K562 (cell line): ENCODE measurements around the gene WDR47. TPM values are rescaled to one million over a fixed set of nuclear protein-coding genes. Genes with fewer than 3 reads are reported as not detected.

Source experiments
- ATAC-seq: fragments of 200-7000 bp; cut with Tn5 transposase; 3 replicates; pipeline ENCODE4 v1.9.1; 2020; ENCODE audit warnings: moderate library complexity
- BruUV-seq: library from RNA; stranded (reverse); fragments of 400-500 nt; replicated peaks from 2 replicates; lab custom pipeline; 2021; lab: Mats Ljungman, UMichigan
- CTCF ChIA-PET: fragments of 300-600 bp; formaldehyde crosslinking; extraction: SDS; loops from one replicate; lab custom pipeline; 2021; ENCODE audit warnings: low intra/inter-chr PET ratio; lab: Yijun Ruan, JAX
- POLR2A ChIA-PET: fragments of 300-600, 350-650 bp; sonication (Branson Sonifier 250); formaldehyde crosslinking; extraction: SDS; loops from one replicate; lab custom pipeline; 2021; ENCODE audit warnings: antibody characterized with exemption, inconsistent platforms; lab: Yijun Ruan, JAX
- DNase-seq, 4 experiments: peaks; one replicate each; pipeline versions ENCODE4 v3.0.0 to v3.0.0-alpha.2; 2011 to 2018; ENCODE audit warnings: low spot score in 3 of 4, mixed read lengths in 3 of 4; ENCODE audit errors: extremely low read depth in 1 of 4
- FAIRE-seq: peaks from 2 replicates; lab custom pipeline; 2011; peaks lifted over from hg19 to GRCh38; lab: Jason Lieb, UNC
- H2AFZ ChIP-seq: 2 replicates; pipeline ENCODE4 v1.6.0; 2011; ENCODE audit warnings: low read depth, low read length, control low read depth, inconsistent platforms
- H3K27ac ChIP-seq: fragments of 200-600 bp; 3 replicates; pipeline ENCODE4 v1.8.0; 2011; ENCODE audit warnings: low read depth, mild to moderate bottlenecking, control low read depth, inconsistent platforms, low read length, moderate library complexity, mixed read lengths; ENCODE audit errors: extremely low read depth
- H3K27me3 ChIP-seq, 2 experiments: fragments of 300-600 bp in 1 of 2; 2 replicates in 1 of 2; 3 replicates in 1 of 2; pipeline versions ENCODE4 v1.6.0 to v1.8.0; 2011; ENCODE audit warnings: inconsistent platforms in 2 of 2, low read length in 2 of 2, mild to moderate bottlenecking in 1 of 2, mixed read lengths in 1 of 2, moderate library complexity in 1 of 2; ENCODE audit not compliant: control insufficient read depth in 2 of 2, insufficient read depth in 2 of 2
- H3K36me3 ChIP-seq: fragments of 300-600 bp; 3 replicates; pipeline ENCODE4 v1.8.0; 2011; ENCODE audit warnings: mild to moderate bottlenecking, low read length, inconsistent platforms; ENCODE audit not compliant: control insufficient read depth, insufficient read depth
- H3K4me1 ChIP-seq, 2 experiments: fragments of 200-600 bp in 1 of 2; replicated peaks in 1 of 2; 2 replicates in 1 of 2; 3 replicates in 1 of 2; pipeline versions ENCODE4 v1.5.1 to v1.8.0; 2011; ENCODE audit warnings: inconsistent platforms in 2 of 2, low read length in 2 of 2, mild to moderate bottlenecking in 1 of 2, mixed read lengths in 1 of 2, moderate library complexity in 1 of 2; ENCODE audit not compliant: control insufficient read depth in 2 of 2, insufficient read depth in 2 of 2
- H3K4me2 ChIP-seq: 2 replicates; pipeline ENCODE4 v1.6.1; 2011; ENCODE audit warnings: low read length, control low read depth, inconsistent platforms, mixed read lengths; ENCODE audit not compliant: insufficient read depth
- H3K4me3 ChIP-seq: fragments of 200-600 bp; sonication (generic), shearing (Covaris generic); 2 replicates; pipeline ENCODE4 v1.5.1; 2016; ENCODE audit warnings: control low read depth, inconsistent platforms
- H3K79me2 ChIP-seq: fragments of 200-600 bp; 3 replicates; pipeline ENCODE4 v1.8.0; 2011; ENCODE audit warnings: low read length, inconsistent platforms; ENCODE audit not compliant: control insufficient read depth, insufficient read depth
- H3K9ac ChIP-seq, 2 experiments: 2 replicates each; pipeline versions ENCODE4 v1.6.0 to v1.6.1; 2011; ENCODE audit warnings: low read depth in 2 of 2, low read length in 2 of 2, control low read depth in 1 of 2, inconsistent platforms in 1 of 2, mild to moderate bottlenecking in 1 of 2, mixed read lengths in 1 of 2; ENCODE audit not compliant: insufficient read depth in 1 of 2
- H3K9me1 ChIP-seq: one replicate; pipeline ENCODE4 v1.6.0; 2011; ENCODE audit warnings: inconsistent platforms, mild to moderate bottlenecking, low read length, moderate library complexity; ENCODE audit not compliant: control insufficient read depth, insufficient read depth
- H3K9me3 ChIP-seq: replicated peaks from 2 replicates; pipeline ENCODE4 v1.5.1; 2011; ENCODE audit warnings: low read depth, low read length, inconsistent platforms; ENCODE audit not compliant: control insufficient read depth, insufficient read depth
- H4K20me1 ChIP-seq: replicated peaks from 2 replicates; pipeline ENCODE4 v1.6.1; 2011; ENCODE audit warnings: low read length, inconsistent platforms, mixed read lengths; ENCODE audit not compliant: control insufficient read depth, insufficient read depth
- CEBPG ChIP-seq, 3 experiments: fragments of 200-800 bp in 1 of 3; sonication (Bioruptor generic) in 1 of 3; sonication (generic) in 1 of 3; formaldehyde crosslinking in 1 of 3; IDR thresholded peaks in 2 of 3; conservative IDR thresholded peaks in 1 of 3; 2 replicates each; pipeline versions ENCODE4 v1.6.1 to v1.8.0; 2016 to 2022; ENCODE audit warnings: missing compliant biosample characterization in 2 of 3, missing genetic modification characterization in 2 of 3, mild to moderate bottlenecking in 1 of 3, missing genetic modification reagents in 1 of 3
- EZH2 ChIP-seq: IDR thresholded peaks from 2 replicates; pipeline ENCODE4 v1.6.1; 2012; ENCODE audit warnings: low read depth, mild to moderate bottlenecking, inconsistent platforms, low read length, borderline replicate concordance
- GABPA ChIP-seq: fragments of 200-800 bp; sonication (Bioruptor generic); conservative IDR thresholded peaks from 2 replicates; pipeline ENCODE4 v1.6.1; 2016; ENCODE audit warnings: low read depth, missing genetic modification characterization, missing compliant biosample characterization
- GABPB2 ChIP-seq: fragments of 250-450 bp; sonication (Bioruptor Pico); conservative IDR thresholded peaks from 2 replicates; pipeline ENCODE4 v1.5.1; 2021; ENCODE audit warnings: mild to moderate bottlenecking
- IFI16 ChIP-seq: fragments of 250-450 bp; sonication (Bioruptor Pico); IDR thresholded peaks from 2 replicates; pipeline ENCODE4 v2.1.2; 2022; ENCODE audit warnings: mild to moderate bottlenecking, inconsistent platforms
- L3MBTL2 ChIP-seq: fragments of 450-650 bp; IDR thresholded peaks from 2 replicates; pipeline ENCODE4 v1.6.1; 2016; ENCODE audit warnings: mild to moderate bottlenecking, moderate library complexity
- MBD2 ChIP-seq: sonication (generic); IDR thresholded peaks from 2 replicates; pipeline ENCODE4 v1.6.1; 2016; ENCODE audit warnings: low read depth, borderline replicate concordance
- SIX5 ChIP-seq, 2 experiments: IDR thresholded peaks; 2 replicates each; pipeline ENCODE4 v1.6.1; 2011; ENCODE audit warnings: low read length in 2 of 2, borderline replicate concordance in 1 of 2, low read depth in 1 of 2, mild to moderate bottlenecking in 1 of 2, moderate library complexity in 1 of 2; ENCODE audit not compliant: insufficient read depth in 1 of 2
- TBL1XR1 ChIP-seq, 2 experiments: IDR thresholded peaks; 2 replicates each; pipeline ENCODE4 v1.6.1; 2012; ENCODE audit warnings: improper control_type of control experiment in 2 of 2, low read length in 2 of 2, mild to moderate bottlenecking in 1 of 2
- ZC3H8 ChIP-seq: fragments of 450-650 bp; IDR thresholded peaks from 2 replicates; pipeline ENCODE4 v1.6.1; 2017
- ZNF174 ChIP-seq: fragments of 250-450 bp; sonication (Bioruptor Pico); IDR thresholded peaks from 2 replicates; pipeline ENCODE4 v1.4.0; 2020; ENCODE audit warnings: mild to moderate bottlenecking
- ZNF274 ChIP-seq: IDR thresholded peaks from 2 replicates; pipeline ENCODE4 v1.6.1; 2011; ENCODE audit warnings: low read depth, mild to moderate bottlenecking, low read length, moderate library complexity, borderline replicate concordance
- WGBS: fragments of 100-300 bp; shearing (Covaris generic); methylation state at CpG from one replicate; pipeline ENCODE4 v1.1.6; 2016; ENCODE audit warnings: low coverage, mixed read lengths; ENCODE audit not compliant: insufficient coverage; ENCODE audit errors: missing lambda C conversion rate; 5-methylcytosine and 5-hydroxymethylcytosine counted together
- in situ Hi-C: fragments of 300-500 bp; cut with MboI; formaldehyde crosslinking; loops from 4 replicates; pipeline ENCODE4 v1.15.0; 2018; ENCODE audit warnings: inconsistent platforms, mixed read lengths
- intact Hi-C: fragments of 100-400 bp; cut with micrococcal nuclease; formaldehyde crosslinking; loops from 2 replicates; pipeline ENCODE4 v1.14.2; 2022
- polyA plus RNA-seq, 8 experiments: library from polyadenylated mRNA; depleted of rRNA in 4 of 8; stranded (reverse) in 5 of 8; unstranded in 3 of 8; fragments of >200 nt; fragmentation: Nextera tagmentation in 2 of 8; fragmentation: Illumina TruSeq in 1 of 8; extraction: Ambion mirVana in 2 of 8; extraction: Trizol in 1 of 8; gene quantifications; 2 replicates each; pipeline versions ENCODE4 v1.2.1 to v1.2.3, GENCODE V29; 2011 to 2014; ENCODE audit warnings: inconsistent platforms in 1 of 8, missing spikeins in 1 of 8
- total RNA-seq, 7 experiments: library from RNA; depleted of rRNA in 6 of 7; stranded (reverse); fragments of >200 nt in 6 of 7; fragmentation: Illumina TruSeq in 2 of 7; extraction: Trizol in 2 of 7; gene quantifications; 2 replicates each; pipeline versions ENCODE4 v1.2.1 to v1.2.3, GENCODE V29; 2011 to 2021; ENCODE audit warnings: low replicate concordance in 1 of 7
- TF ChIP-seq, protein P1 (sequence below): fragments of 200-800 bp; sonication (Bioruptor generic); IDR thresholded peaks from 2 replicates; pipeline ENCODE4 v1.6.1; 2017; ENCODE audit warnings: missing genetic modification characterization, missing compliant biosample characterization
- TF ChIP-seq, protein P2 (sequence below): fragments of 450-650 bp; IDR thresholded peaks from 2 replicates; pipeline ENCODE4 v1.6.1; 2016; ENCODE audit warnings: mild to moderate bottlenecking

Gene WDR47
- total and polyA plus RNA-seq, 9 of the 15 experiments (the other 6 are each of a cell fraction or from before 2014, with no cell fraction given), result 1.3 to 10.1 (median 4.9) TPM

DNA sequence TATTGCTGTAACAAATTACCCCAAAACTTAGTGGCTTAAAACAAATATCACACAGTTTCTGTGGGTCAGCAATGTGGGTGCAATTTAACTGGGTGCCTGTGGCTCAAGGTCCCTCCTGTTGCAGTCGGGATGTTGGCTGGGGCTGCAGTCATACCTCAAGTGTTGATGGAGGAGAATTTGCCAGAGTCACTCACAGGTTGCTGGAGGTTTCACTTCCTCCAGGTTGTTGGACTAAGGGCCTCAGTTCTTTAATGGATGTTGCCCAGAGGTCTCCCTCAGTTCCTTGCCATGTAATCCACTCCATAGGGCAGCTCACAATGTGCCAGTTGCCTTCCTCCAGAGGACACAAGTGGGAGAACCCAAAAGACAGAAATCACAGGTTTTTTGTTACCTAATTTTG, 36.4 kb upstream of the WDR47 start (continued):
- TF ChIP-seq, protein P1, sequence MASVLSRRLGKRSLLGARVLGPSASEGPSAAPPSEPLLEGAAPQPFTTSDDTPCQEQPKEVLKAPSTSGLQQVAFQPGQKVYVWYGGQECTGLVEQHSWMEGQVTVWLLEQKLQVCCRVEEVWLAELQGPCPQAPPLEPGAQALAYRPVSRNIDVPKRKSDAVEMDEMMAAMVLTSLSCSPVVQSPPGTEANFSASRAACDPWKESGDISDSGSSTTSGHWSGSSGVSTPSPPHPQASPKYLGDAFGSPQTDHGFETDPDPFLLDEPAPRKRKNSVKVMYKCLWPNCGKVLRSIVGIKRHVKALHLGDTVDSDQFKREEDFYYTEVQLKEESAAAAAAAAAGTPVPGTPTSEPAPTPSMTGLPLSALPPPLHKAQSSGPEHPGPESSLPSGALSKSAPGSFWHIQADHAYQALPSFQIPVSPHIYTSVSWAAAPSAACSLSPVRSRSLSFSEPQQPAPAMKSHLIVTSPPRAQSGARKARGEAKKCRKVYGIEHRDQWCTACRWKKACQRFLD (CRISPR knock-in tag), result no peak
- no peak for TF ChIP-seq EZH2

DNA sequence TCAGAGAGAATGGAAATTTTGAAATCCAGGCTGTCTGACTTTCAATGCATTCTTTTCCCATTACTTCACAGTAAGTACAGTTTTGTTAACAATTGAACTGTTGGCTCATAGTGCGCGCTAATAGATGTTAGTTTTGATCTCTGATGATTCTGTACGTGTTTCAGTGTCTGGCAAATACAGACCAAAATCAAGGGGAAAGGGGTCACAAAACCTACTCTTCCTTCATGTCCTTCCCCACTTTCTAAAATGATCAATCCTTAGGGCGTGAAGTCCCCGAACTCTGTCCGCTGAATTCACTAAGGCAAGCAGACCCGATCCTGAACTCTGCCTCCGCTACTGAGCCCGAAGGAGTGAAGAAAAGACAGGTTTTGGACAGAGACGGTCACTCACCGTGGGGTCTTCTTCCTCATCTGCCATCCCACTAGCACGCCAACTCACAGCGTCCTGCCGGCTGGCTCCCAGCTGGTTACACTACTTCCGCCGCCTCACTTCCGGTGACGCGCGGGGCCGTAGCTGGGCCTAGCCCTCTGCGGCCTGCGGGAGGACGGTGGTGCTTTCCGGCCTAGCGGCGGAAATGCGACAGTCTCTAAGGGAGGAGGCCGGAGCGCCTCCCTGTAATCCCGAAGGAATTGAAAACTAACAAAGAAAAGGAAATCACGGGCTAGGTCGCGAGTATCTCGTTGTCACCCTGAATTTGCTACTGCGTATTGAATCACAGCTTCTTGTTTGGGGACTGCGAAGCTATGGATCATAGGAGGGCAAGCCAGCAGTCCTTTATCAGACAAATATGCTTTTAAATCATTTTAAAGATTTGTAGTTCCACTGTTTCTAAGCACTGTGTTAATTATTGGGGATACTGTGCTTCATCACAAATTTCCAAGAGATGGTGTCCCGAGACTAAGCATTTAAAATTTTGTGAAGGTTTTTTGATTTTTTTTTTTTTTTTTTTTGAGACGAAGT, 33.9 kb upstream of the WDR47 start, which contains the start of gene TAF13:
TAF13 (minus strand) TSS at position 473 of the 960 bp plus-strand sequence; CDS start at position 417, 56 bp downstream.
- Histone ChIP-seq H3K27me3 (no peaks in the 10 kb centered on the region), H3K4me1 (peaks cover 18 to 20% of the 10 kb centered on the region in 2 experiments; a peak in 4 of 5 replicates), H3K4me2 (peak within 1 kb of the TSS; percentile 98), H3K9me3 (no peaks in the 10 kb centered on the region), H3K36me3 (peaks cover 9% of the 10 kb centered on the region), H3K9ac (peak within 1 kb of the TSS; percentile 86 to 92), H2AFZ (peak within 1 kb of the TSS; percentile 95), H3K79me2 (peaks cover 17% of the 10 kb centered on the region), H3K27ac (peak within 1 kb of the TSS; percentile 89), H3K9me1 (no peaks in the 10 kb centered on the region), H3K4me3 (peak within 1 kb of the TSS; percentile 79), H4K20me1 (no peaks in the 10 kb centered on the region)
- peak; percentile 95 to 98 (median 96) for DNase-seq
- peak; percentile 99 for ATAC-seq
- BruUV-seq, result TSS peak; percentile 98
- ChIA-PET POLR2A (interaction anchor here (0.5 to 1.0 kb wide), 9 partner anchors 8 to 297 kb away, joined by 3 to 9 read pairs (median 3); no protein-coding TSS in a partner anchor), CTCF (interaction anchor here (0.6 kb wide), 1 partner anchor 24 kb away, joined by 4 read pairs; no protein-coding TSS in a partner anchor)
- 2% methylated on average over 39 of the region's 39 CpGs for WGBS
- intact Hi-C loops (loop anchor here (1.0 kb wide), 2 partner anchors 24 to 34 kb away; partner anchors contain the start of gene WDR47), in situ Hi-C loops (no loop called here)
- FAIRE-seq, result peak; percentile 92
- TF ChIP-seq GABPB2 (CRISPR knock-in tag), result no peak
- TF ChIP-seq CEBPG (CRISPR knock-in tag; IDR thresholded peaks at IDR 0.05), result no peak
- no peak for TF ChIP-seq CEBPG (tag; conservative IDR thresholded peaks at IDR 0.05 in 1 of 2, IDR thresholded peaks at IDR 0.05 in 1 of 2)
- TF ChIP-seq L3MBTL2, result peak; percentile 85
- TF ChIP-seq GABPA (tag), result peak; percentile 98
- TF ChIP-seq ZC3H8, result peak; percentile 30; the same call in 1 of the 2 replicates
- 0 out of 4 replicates have a peak, but pooled peaks of 1 of the 2 experiments have one; percentile 41 for TF ChIP-seq TBL1XR1 (IDR thresholded peaks at IDR 0.05; ENCODE audit: low read length in 2 of 2)
- TF ChIP-seq, protein P2, sequence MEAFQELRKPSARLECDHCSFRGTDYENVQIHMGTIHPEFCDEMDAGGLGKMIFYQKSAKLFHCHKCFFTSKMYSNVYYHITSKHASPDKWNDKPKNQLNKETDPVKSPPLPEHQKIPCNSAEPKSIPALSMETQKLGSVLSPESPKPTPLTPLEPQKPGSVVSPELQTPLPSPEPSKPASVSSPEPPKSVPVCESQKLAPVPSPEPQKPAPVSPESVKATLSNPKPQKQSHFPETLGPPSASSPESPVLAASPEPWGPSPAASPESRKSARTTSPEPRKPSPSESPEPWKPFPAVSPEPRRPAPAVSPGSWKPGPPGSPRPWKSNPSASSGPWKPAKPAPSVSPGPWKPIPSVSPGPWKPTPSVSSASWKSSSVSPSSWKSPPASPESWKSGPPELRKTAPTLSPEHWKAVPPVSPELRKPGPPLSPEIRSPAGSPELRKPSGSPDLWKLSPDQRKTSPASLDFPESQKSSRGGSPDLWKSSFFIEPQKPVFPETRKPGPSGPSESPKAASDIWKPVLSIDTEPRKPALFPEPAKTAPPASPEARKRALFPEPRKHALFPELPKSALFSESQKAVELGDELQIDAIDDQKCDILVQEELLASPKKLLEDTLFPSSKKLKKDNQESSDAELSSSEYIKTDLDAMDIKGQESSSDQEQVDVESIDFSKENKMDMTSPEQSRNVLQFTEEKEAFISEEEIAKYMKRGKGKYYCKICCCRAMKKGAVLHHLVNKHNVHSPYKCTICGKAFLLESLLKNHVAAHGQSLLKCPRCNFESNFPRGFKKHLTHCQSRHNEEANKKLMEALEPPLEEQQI, result no peak
- no peak for TF ChIP-seq ZNF174 (CRISPR knock-in tag)
- no peak for TF ChIP-seq ZNF274
- TF ChIP-seq MBD2, result peak; percentile 87
- TF ChIP-seq IFI16, result no peak
- TF ChIP-seq SIX5 (IDR thresholded peaks at IDR 0.05; ENCODE audit: borderline replicate concordance in 1 of 2, insufficient read depth in 1 of 2, low read depth in 1 of 2, low read length in 2 of 2), result no peak
